GM18507 (cell line): ENCODE data around the gene SAMD11.
"Not testable (repeated sequence)": the region's sequence is repeated elsewhere in the genome, so short reads cannot be mapped to it uniquely, and the experiment has no call there.

Experiments used
- DNase-seq: peaks from one replicate; pipeline ENCODE4 v3.0.0; 2011; ENCODE audit warnings: low read depth; ENCODE audit not compliant: insufficient read length; ENCODE audit errors: extremely low spot score
- FAIRE-seq: peaks from 2 replicates; lab custom pipeline; 2011; peaks lifted over from hg19 to GRCh38; lab: Jason Lieb, UNC

Gene SAMD11

GRCh38 chr1:970973-971730 lies 47.4 kb downstream of the SAMD11 start:
- DNase-seq = no peak
- FAIRE-seq = no peak

- FAIRE-seq = no peak
Measured at GRCh38 chr1:971751-972506, 48.2 kb downstream of the SAMD11 start.

GRCh38 chr1:972726-973458 lies 49.2 kb downstream of the SAMD11 start:
- DNase-seq = no peak
- FAIRE-seq = no peak

More at GRCh38 chr1:971751-972506, 48.2 kb downstream of the SAMD11 start:
- no peak for DNase-seq

GRCh38 chr1:973459-974292 lies 50.0 kb downstream of the SAMD11 start:
- FAIRE-seq (no peak), DNase-seq (no peak)

GRCh38 chr1:974293-974640 lies 50.5 kb downstream of the SAMD11 start:
- FAIRE-seq (no peak), DNase-seq (no peak)

- DNase-seq = no peak
- FAIRE-seq = no peak
Measured at GRCh38 chr1:974687-975328, 51.1 kb downstream of the SAMD11 start.

- FAIRE-seq (no peak), DNase-seq (no peak)
Measured at GRCh38 chr1:975365-975764, 51.6 kb downstream of the SAMD11 start.

- peak; percentile 85 for FAIRE-seq
- DNase-seq = peak; percentile 81
Measured at GRCh38 chr1:975896-976683, 52.4 kb downstream of the SAMD11 start.

GRCh38 chr1:976791-977190 lies 53.1 kb downstream of the SAMD11 start:
- DNase-seq, FAIRE-seq: not testable (repeated sequence)

- FAIRE-seq (no peak), DNase-seq (no peak)
Measured at GRCh38 chr1:978069-978834, 54.5 kb downstream of the SAMD11 start.

- no peak for FAIRE-seq
- DNase-seq = no peak
Measured at GRCh38 chr1:978835-979743, 55.4 kb downstream of the SAMD11 start.

GRCh38 chr1:979744-980072 lies 56.0 kb downstream of the SAMD11 start:
- DNase-seq (no peak), FAIRE-seq (no peak)

GRCh38 chr1:980137-980571 lies 56.4 kb downstream of the SAMD11 start:
- no peak for FAIRE-seq
- DNase-seq = no peak

- no peak for FAIRE-seq
- DNase-seq = no peak
Measured at GRCh38 chr1:980602-981395, 57.1 kb downstream of the SAMD11 start.

GRCh38 chr1:981491-981954 lies 57.8 kb downstream of the SAMD11 start:
- DNase-seq (no peak), FAIRE-seq (no peak)
